ENCODE results near the gene ATP5MC2. TPM values are rescaled to one million over a fixed set of nuclear protein-coding genes. Genes with fewer than 3 reads are reported as not detected.
"Not testable (repeated sequence)": the region's sequence is repeated elsewhere in the genome, so short reads cannot be mapped to it uniquely, and the experiment has no call there.

The ATP5MC2 gene
- total RNA-seq, 1 donor from 2014 or later = 569 TPM

DNA sequence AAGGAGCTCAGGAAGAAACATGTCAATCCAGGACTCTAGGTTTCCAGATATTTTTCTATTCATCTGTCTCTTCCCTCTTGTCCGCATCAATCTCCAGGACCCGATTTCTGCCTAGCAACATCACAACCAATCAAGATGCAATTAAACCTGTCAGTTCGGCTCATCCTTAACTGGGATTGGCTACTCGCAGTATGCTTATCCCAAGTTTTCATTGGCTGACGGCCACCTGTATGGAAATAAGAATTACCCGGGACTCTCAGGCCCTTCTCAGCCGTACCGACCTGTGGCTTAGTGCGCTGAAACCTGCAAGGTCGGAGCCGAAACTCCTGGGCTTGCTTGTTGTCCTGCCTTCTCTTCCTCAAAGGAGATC, 20.4 kb upstream of the ATP5MC2 start:
- intact Hi-C loops (cut with DNase I) = no loop called here
- peak; percentile 93 for ATAC-seq (ENCODE audit: poor library complexity)
- no peak for DNase-seq

DNA sequence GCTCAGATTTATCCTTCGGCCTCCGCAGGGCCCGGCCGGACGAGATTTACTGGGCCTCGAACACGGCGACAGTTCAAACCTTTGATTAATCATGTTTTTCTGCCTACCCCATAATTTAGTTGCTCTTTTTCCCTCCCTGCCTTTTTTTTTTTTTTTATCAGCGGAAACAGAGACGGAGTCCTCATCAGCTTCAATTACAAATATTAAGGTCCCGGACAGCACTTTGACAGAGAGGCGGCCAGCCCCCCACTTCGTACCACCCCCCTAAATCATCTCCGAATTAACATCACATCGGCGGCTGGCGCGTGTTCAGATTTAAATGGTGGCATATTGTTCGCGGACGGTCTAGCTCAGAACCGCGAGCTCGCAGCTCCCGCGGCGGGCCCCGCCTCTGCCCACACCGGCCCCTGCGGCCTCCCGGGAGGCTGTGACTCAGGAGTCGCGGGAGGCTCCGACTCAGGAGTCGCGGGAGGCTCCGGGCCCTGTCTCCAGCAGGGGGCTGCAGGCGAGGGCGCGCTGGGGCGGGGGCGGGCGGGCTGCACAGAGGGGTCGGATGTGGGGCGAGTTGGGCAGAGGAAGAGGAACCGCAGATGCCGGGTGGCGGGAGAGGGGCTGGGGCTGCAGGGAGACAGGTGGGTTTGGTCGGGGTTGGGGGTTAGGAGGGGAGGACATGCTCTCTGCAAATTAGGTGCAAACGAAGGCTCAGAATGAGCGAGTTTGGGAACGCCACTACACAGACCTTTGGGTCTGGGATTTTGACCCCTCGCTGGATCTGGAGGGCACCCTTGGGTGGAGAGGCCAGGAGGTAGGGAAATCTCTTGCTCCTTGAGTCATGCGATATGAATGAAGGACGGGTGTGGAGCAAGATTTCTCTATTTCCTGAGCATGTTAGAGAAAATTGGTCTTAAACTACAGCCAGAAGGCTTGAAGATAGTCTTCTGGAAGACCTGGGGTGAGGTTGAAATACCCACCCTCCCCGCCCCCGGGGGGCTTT, 19.6 kb upstream of the ATP5MC2 start:
- intact Hi-C loops (cut with DNase I) = no loop called here
- DNase-seq (peak; percentile 48), ATAC-seq (ENCODE audit: poor library complexity) (peak; percentile 60)

- no peak for DNase-seq
- ATAC-seq (ENCODE audit: poor library complexity) = no peak
- intact Hi-C loops (cut with DNase I) = no loop called here
Measured at GRCh38 chr12:53694756-53695151, 18.9 kb upstream of the ATP5MC2 start.

- no peak for ATAC-seq (ENCODE audit: poor library complexity)
- DNase-seq = no peak
- intact Hi-C loops (cut with DNase I) = no loop called here
Measured at GRCh38 chr12:53688134-53688533, 12.3 kb upstream of the ATP5MC2 start.

GRCh38 chr12:53686436-53686835, 10.6 kb upstream of the ATP5MC2 start:
- DNase-seq (no peak), ATAC-seq (ENCODE audit: poor library complexity) (no peak)
- intact Hi-C loops (cut with DNase I) = no loop called here

DNA sequence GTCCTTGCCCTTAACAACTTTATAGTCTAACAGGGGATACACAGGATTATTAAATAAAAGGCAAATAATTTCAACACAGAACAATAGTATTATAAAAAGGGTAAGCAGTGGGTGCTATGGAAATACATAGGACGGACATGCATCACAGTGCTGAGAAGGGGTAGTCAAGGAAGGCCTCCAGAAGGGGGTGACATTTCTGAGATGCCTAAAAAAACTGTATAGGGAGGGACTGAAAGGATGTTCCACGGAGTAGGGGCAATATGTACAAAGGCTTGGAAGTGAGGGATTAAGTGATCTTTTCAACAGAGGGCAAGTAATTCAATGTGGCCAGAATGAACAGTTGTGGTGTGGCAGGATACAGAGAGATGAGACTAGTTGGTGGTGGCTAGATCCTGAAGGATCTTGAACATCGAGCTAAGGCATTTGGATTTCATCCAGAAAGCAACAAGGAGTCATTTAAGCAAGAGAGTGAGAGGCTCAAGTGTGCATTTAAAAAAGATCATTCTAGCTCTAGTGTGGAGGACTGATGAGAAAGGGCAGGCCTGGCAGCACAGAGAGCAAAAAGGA, 8.9 kb upstream of the ATP5MC2 start:
- ATAC-seq (ENCODE audit: poor library complexity) (no peak), DNase-seq (no peak)
- intact Hi-C loops (cut with DNase I) = no loop called here

GRCh38 chr12:53683983-53684382, 8.1 kb upstream of the ATP5MC2 start:
- ATAC-seq (ENCODE audit: poor library complexity) (no peak), DNase-seq (no peak)
- intact Hi-C loops (cut with DNase I) = no loop called here

DNA sequence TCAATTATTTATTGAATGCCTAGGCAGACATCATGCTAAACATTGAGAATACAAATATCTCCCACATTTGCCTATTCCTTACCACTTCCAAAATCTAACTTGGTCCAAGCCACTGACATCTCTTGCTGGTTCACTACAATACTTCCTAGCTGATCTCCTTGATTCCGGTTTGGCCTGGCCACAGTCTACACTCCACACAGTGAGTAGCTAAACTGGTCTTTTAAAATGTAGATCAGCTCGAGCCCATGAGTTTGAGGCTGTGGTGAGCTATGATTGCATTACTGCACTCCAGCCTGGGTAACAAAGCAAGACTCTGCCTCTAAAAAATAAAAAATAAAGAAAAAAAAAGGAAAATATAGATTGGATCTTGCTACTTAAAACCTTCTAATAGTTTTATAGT, 7.6 kb upstream of the ATP5MC2 start:
- no peak for ATAC-seq (ENCODE audit: poor library complexity)
- intact Hi-C loops (cut with DNase I) = no loop called here
- DNase-seq = no peak

DNA sequence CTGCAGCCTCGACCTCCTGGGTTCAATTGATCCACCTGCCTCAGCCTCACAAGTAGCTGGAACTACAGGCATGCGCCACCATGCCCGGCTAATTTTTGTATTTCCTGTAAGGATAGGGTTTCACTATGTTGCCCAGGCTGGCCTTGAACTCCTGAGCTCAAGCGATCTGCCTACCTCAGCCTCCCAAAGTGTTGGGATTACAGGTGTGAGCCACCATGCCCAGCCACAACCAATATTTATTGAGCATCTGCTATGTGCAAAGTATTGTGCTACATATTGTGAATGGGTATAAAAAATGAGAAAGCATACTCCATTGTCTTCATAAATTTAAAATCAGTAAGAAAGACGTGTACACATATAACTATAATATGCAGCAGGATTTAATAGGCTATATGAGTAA, 4.2 kb upstream of the ATP5MC2 start:
- ATAC-seq (ENCODE audit: poor library complexity); DNase-seq; intact Hi-C loops (cut with DNase I): not testable (repeated sequence)

- no peak for DNase-seq
- no peak for ATAC-seq (ENCODE audit: poor library complexity)
- intact Hi-C loops (cut with DNase I) = loop anchor here (5.0 kb wide), 2 partner anchors 50 to 135 kb away; partner anchors contain the start of gene ATF7
Measured at GRCh38 chr12:53677800-53678148, 1.9 kb upstream of the ATP5MC2 start.

GRCh38 chr12:53677016-53677799, 1.3 kb upstream of the ATP5MC2 start:
- ATAC-seq (ENCODE audit: poor library complexity) (peak; percentile 1), DNase-seq (peak; percentile 48)
- intact Hi-C loops (cut with DNase I) = loop anchor here (5.0 kb wide), 2 partner anchors 50 to 135 kb away; partner anchors contain the start of gene ATF7

DNA sequence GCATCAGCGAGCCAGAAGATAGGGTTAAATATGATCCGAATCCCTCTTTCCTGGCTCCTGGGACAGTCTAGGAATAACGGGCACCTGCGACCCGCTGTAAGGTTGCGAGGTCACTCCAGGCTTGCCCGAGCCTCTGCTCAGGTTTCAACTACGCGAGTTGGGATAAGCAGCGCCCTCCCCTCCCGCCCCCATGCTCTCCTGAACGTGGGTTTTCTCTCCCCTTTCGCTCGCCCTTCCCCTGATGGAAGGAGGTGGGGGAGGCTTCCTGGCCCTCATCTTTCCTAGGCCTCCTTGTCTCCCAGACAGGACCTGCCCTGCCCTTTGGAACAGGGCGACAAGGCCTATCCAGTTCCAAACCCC, 753 bp upstream of the ATP5MC2 start:
- DNase-seq = peak; percentile 64
- intact Hi-C loops (cut with DNase I) = loop anchor here (5.0 kb wide), 2 partner anchors 49 to 134 kb away; partner anchors contain the start of gene ATF7
- ATAC-seq (ENCODE audit: poor library complexity) = peak; percentile 38

- ATAC-seq (ENCODE audit: poor library complexity) (no peak), DNase-seq (no peak)
- intact Hi-C loops (cut with DNase I) = loop anchor here (5.0 kb wide), 2 partner anchors 48 to 133 kb away; partner anchors contain the start of gene ATF7
Measured at GRCh38 chr12:53674977-53675700, 744 bp downstream of the ATP5MC2 start.

DNA sequence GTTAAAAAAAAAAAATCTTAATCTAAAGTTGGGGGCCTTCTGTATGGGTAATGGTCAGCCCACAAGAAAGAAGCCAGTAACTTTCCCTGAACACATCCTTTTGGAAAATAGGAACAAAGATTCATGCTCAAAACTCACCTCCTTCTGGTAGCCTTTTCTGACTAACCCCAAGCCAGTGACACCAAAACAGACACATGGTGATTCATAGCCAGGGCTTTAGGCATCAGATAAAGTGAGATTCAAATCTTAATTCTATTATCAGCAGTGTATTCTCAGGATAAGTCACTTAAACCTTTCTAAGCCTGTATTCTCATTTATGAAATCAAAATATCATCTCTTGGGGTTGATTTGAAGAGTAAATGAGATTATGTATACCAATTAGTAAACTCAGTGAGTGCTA, 4.9 kb downstream of the ATP5MC2 start:
- intact Hi-C loops (cut with DNase I) = no loop called here
- no peak for ATAC-seq (ENCODE audit: poor library complexity)

DNA sequence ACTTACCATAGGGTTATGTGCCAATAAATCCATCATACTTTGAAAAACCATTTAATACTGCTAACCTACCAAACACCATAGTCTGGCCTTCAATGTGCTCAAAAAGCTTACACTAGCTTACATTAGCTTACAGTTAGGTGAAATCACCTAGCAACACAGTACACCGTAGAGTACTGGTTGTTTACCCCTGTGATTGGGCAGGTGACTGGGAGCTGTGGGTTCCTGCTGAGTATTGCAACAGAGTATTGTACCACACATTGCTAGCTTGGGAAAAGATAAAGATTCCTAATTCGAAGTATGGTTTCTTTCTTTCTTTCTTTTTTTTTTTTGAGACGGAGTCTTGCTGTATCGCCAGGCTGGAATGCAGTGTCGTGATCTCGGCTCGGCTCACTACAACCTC, 5.6 kb downstream of the ATP5MC2 start:
- DNase-seq (no peak), ATAC-seq (ENCODE audit: poor library complexity) (no peak)
- intact Hi-C loops (cut with DNase I) = no loop called here

More for the DNA sequence above, 4.9 kb downstream of the ATP5MC2 start:
- DNase-seq = no peak

DNA sequence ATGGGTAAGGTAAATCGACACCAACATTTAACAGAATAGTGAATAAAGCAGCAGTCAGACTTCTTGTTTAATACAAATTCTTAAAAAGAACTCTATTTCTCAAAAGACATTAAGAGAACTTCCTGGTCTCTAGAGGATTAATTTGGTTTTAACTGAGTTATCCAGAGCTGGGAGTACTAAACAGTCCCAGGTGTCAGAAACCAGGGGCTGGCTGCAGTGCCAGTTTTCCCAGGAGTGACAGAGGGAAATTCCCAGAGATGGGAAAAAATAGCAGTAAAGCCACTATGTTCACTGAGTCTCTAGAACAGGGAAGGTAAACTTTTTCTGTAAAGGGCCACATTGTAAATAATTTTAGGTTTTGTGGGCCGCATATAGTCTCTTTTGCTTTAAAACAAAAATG, 8.8 kb downstream of the ATP5MC2 start:
- intact Hi-C loops (cut with DNase I) = no loop called here
- DNase-seq (no peak), ATAC-seq (ENCODE audit: poor library complexity) (no peak)

DNA sequence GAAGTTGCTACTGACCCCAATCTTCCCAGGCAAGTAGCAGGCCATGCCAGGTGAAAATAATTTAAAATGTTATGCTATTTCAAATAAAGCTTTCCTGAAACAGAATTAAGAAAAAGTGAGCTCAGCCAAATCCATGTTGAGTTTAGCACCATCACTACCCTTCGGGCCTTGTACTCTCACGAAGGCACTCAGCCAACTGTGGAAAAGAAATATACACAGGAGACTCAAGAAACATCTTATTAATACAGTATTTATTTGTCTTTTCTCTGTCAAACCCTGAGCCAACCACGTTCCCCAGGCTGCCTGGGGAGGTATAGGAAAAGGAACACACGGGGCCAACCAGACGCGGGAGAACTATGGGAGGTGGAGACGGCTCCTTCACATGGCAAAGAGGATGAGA, 10.9 kb downstream of the ATP5MC2 start:
- intact Hi-C loops (cut with DNase I) = loop anchor here (5.0 kb wide), 1 partner anchor 38 kb away; the partner anchor contains the start of gene ATF7
- ATAC-seq (ENCODE audit: poor library complexity) = no peak
- no peak for DNase-seq

DNA sequence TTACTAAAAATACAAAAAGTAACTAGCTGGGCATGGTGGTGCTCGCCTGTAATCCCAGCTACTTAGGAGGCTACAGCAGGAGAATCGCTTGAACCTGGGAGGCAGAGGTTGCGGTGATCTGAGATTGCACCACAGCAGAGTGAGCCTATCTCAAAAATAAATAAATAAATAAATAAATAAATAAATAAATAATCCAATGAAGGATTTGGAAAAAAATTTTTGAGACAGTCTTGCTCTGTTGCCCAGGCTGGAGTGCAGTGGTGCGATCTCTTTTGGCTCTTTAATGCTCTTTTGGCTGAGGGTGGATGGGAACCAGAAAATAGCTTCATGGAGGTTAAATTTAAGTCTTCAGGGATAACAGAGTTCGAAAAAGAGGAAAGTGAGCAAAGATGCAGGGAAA, 11.7 kb downstream of the ATP5MC2 start:
- no peak for ATAC-seq (ENCODE audit: poor library complexity)
- DNase-seq = no peak
- intact Hi-C loops (cut with DNase I) = loop anchor here (5.0 kb wide), 1 partner anchor 37 kb away; the partner anchor contains the start of gene ATF7
